GM19043 (cell line): ENCODE data around the gene CORIN.

Source experiments
- ATAC-seq: cut with Tn5 transposase; IDR thresholded peaks from one replicate; pipeline ENCODE4 v1.9.1; 2021; ENCODE audit warnings: low read depth; ENCODE audit not compliant: unreplicated experiment

The CORIN gene, protein sequence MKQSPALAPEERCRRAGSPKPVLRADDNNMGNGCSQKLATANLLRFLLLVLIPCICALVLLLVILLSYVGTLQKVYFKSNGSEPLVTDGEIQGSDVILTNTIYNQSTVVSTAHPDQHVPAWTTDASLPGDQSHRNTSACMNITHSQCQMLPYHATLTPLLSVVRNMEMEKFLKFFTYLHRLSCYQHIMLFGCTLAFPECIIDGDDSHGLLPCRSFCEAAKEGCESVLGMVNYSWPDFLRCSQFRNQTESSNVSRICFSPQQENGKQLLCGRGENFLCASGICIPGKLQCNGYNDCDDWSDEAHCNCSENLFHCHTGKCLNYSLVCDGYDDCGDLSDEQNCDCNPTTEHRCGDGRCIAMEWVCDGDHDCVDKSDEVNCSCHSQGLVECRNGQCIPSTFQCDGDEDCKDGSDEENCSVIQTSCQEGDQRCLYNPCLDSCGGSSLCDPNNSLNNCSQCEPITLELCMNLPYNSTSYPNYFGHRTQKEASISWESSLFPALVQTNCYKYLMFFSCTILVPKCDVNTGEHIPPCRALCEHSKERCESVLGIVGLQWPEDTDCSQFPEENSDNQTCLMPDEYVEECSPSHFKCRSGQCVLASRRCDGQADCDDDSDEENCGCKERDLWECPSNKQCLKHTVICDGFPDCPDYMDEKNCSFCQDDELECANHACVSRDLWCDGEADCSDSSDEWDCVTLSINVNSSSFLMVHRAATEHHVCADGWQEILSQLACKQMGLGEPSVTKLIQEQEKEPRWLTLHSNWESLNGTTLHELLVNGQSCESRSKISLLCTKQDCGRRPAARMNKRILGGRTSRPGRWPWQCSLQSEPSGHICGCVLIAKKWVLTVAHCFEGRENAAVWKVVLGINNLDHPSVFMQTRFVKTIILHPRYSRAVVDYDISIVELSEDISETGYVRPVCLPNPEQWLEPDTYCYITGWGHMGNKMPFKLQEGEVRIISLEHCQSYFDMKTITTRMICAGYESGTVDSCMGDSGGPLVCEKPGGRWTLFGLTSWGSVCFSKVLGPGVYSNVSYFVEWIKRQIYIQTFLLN

DNA sequence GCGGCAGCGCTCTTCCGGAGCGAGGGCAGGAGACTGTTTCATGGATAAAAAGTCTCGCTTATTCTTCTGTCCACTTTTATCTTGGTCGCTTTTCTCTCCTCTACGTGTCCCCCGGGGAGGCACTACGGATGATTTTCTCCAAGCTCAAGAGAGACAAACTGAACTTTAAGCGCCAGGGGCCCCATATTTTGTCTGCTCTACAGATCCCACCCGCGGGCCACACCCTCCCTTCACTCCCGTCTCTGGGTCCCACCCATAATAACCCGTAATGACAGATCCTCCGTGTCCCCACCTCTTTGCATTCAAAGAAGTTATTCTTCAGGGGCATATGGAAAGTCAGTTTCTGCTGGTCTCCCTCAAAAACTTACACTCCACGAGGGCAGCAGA, at the start of gene CORIN:
Gene CORIN (minus strand): TSS at position 160 of the 387 bp plus-strand sequence. CDS start 118 bp downstream, at position 42.
- no peak for ATAC-seq

DNA sequence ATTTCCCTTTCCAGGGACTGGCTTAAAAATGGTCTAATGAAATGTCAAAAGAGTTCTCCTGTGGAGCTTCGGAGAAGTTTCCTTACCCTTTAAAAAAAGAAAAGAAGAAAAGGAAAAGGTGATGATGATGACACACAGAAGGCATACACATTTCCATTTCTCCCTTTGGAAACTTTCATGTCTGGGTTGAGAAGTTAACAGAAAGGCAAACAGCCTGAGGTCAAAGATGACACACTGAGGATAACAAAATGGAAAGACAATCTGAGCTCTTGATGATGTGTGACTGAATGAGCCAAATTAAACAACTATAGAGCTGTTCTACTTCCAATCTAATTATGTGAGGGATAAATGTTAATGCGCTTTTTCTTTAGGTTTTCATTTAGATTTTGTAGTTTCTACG, 44.4 kb upstream of the CORIN start:
- no peak for ATAC-seq

DNA sequence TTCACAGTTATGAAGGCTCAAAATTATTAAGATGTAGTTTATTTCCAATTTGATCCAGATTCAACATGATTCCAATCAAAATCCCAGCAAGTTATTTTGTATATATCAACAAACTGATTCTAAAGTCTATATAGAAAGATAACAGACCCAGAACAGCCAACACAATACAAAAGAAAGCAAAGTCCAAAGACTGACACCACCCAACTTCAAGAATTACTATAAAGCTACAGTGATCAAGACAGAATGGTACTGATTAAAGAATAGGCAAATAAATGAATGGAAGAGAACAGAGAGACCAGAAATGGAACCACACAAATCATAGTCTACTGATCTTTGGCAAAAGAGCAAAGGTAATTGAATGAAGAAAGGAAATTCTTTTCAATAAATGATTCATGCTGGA, 41.6 kb upstream of the CORIN start:
- no peak for ATAC-seq

DNA sequence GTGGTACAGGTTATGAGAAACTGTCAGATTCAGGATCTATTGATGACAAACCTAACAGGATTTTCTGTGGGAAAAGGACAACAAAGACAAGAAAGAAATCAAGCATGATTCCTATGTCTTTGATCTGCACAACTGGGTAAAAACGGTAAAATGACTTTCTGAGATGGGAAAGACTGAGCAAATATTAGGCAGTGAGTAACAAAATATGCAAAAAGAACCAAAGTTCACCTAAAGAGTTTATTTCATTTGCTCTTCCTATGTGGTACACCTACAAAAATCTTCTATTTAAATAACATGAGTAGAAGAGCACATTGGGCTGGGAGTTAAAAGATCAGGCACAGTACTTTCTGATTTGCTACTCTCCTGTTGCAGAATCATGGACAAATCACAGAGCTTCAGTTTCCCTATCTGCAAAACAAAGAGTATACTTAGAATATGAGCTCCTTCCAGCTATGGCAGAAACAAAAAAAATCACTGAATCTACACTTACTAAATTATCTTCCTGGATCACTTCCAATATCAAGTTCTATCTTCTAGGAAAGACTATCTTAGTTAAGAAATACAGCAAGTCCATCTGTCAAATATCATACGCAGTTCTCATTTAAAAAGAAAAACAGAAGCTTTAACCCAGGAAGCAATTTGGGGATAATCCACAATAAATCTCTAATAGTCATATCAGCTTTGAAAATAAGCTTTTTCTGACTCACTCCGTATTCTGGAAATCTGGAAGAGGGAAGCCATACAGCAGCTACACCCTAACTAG, 39.1 kb upstream of the CORIN start:
- ATAC-seq: no peak

DNA sequence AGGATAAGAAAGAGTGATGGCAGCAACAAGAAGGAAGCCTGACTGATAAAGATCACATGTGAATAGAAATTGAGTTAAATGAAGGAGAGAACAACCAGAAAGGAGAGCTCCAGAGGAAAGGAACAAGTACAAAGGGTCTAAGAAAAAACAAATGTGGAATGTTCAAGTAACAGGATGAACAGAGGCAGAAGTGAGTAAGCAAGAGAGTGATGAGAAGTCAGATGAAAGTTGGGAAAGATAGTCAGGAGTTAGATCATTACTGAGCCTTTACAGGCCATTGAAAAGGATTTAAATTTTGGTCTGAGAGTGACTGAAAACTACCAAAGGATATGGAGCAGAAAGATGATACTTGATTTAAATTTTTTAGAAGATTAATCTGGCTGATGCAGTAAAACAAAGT, 38.4 kb upstream of the CORIN start:
- no peak for ATAC-seq

DNA sequence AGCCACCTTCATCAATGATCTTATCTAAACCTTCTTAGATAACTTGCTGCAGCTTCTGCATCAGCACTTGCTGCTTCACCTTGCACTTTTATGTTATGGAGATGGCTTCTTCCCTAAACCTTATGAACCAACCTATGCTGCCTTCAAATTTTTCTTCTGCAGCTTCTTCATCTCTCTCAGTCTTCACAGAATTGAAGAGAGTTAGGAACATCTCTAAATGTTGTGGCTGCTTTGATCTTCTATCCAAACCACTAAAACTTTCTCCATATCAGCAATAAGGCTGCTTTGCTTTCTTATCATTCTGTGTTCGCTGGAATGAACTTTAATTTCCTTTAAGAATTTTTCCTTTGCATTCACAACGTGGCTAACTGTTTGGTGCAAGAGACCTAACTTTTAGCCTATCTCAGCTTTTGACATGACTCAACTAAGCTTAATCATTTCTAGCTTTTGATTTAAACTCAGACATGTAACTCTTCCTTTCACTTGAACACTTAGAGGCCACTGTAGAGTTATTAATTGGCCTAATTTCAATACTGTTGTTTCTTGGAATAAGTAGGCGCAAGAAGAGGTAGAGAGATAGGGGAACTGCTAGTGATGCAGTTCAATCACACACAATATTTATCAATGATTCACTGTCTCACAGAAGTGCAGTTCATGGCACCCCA, 36.1 kb upstream of the CORIN start:
- no peak for ATAC-seq

DNA sequence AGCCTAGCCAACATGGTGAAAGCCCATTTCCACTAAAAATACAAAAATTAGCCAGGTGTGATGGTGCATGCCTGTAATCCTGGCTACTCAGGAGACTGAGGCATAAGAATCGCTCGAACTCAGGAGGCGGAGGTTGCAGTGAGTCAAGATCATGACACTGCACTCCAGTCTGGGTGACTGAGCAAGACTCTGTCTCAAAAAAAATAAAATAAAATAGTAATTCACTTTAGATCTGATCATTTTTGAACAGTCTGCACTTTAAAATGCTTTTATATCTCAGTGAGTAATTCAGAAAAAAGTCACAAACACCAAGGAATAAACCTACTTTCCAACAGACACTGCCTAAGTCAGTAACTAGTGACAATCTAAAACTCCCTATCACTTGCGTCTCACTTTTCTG, 25.6 kb upstream of the CORIN start:
- no peak for ATAC-seq

DNA sequence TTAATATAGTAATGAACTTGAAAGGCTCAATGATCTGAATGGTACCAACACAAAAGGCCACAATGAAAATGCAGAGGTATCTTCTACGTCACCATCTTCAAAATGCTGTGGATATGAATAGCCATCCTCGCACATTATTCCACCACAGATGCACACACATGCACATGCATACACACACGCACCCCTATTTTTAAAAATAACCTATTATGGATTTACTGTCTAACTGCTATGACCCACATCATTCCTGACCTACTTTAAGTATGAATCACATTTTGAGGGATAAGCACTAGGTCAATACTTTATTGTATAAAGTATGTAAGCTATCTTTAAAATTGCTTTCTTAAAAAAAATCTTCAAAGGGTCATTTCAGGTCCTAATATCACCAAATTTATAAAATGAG, 24.4 kb upstream of the CORIN start:
- no peak for ATAC-seq

DNA sequence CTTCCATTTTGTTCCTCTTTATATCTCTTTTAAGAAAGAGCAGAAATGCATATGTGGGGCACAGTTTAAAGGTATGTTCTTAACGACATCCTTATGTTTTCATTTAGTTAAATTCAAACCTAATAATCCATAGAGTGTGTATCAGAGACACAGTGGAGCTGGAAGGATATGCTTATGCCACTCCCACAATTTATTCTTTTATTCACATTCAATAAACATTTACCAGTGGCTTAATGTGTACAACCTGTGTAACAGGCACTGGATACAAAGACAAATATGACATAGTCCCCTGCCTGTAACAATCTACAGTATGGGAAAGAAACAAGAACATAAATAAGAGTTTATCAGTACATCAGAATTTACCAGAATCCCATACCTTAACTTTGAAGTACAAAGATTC, 22.4 kb upstream of the CORIN start:
- ATAC-seq: no peak

DNA sequence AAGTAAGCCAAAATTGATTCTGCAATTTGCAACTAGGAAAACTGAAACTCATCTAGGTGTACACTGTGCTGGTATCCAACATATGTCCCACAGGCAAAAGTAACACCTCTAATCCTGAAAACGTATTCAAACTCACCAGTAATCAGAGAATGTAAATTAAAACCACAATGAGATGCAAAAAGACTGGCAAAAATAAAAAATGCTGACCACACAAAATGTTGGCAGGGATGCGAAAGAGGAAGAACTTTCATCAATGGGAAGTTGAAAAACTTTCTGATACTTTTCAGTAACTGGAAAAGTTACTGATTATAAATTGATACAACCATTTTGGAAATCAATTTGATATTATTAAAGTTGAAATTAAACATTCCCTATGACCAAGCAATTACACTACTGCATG, 20.1 kb upstream of the CORIN start:
- ATAC-seq: no peak

DNA sequence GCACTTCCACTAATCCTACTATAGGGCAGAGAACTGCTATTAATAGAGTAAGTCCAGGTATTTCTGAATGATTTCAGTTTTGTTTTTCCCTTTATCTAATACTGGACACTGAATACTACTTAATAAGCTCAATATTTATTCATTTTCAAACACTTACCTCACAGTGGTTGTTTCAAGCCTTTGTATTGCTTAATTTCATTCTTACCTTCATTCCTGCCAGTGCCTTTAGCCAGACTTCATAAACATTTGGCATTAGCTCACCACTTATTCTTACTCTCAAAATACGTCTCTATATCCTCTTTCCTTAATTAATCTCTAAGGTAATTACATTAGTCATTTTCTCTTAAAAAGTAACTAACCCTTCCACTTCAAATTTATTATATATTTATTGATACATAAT, 18.8 kb upstream of the CORIN start:
- no peak for ATAC-seq

DNA sequence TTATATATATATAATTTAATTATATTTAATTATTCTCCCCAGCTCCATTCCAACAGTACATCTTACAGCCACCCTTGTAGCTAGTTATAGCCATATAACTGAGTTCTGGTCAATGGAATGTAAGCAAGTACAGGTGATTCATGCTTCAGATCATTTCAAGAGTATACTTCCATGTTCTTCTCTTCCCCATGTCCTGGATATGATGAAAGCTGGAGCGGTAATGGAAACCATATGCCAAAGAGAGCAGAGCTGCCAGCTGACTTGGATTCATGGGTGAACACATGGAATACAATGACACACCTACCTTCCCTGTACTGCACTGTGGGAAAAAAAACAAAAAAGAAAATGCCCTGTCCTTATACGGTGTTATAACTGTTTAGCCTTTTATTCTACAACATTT, 17.5 kb upstream of the CORIN start:
- ATAC-seq: no peak

DNA sequence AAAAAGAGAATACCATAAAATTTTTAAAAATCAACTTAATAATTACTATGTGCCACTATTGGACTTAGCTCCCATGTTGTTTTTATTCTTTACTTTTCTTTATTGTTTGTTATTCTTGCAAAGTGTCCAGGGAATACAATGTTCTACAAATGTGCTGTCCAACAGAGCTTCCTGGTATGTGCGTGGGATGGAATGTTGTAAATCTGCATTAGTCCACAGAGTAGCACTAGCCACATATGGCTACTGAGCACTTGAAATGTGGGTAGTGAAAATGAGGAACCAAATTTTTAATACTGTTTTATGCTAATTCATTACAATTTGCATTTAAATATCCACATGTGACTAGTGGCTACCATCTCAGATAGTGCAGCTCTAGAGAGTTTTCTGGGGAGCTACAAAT, 14.3 kb upstream of the CORIN start:
- ATAC-seq: no peak

DNA sequence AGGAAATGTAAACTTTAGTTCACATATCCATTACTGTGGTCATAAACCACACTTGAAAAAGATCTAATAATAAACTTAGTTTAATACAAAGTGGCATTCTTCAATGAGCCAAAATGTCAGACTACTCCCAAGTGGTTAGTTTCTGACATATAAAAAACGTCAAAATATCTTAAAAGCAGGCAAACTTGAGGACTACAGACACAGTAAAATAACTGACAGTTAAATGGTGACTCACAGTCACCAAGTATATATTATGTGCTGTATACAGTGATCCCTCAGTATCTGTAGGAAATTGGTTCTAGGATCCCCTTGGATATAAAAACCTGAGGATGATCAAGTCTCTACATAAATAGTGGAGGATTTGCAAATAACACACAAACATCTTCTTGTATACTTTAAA, 11.6 kb upstream of the CORIN start:
- no peak for ATAC-seq

DNA sequence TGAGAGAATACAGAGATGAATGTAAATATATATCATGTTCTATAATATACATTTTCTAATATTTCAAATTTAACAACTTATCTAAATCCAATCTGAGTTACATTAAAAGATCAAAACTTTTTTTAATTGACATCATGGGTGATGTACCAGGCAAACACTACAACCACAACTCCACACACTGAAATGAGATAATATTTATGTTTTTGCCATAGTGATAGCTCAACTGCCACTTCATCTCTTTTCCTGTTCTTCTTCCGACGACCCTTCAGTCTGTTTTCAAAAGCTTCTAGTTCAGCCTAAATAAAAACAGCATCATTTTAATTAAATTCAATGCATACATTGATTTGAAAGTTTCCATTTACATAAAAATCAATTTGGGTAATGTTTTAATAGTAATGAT, 10.2 kb upstream of the CORIN start:
- no peak for ATAC-seq

DNA sequence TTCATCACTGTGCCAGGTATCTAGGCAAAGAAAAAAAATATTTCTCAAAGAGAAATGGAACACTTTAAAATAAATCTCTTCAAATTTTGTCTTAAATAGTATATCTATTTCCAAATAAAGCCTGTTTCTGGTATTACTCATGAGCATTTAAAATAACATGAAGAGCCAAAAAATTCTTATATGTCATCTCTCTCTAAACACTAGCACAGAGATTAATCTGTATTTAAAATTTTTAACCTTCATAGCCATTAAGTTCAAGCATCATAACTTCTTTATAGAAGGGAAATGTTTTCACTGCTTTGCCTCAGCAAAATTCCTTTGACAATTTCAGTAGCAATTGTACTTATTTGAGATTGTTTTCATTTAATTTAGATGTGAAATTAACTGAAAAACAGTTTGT, 5.1 kb upstream of the CORIN start:
- ATAC-seq: no peak

DNA sequence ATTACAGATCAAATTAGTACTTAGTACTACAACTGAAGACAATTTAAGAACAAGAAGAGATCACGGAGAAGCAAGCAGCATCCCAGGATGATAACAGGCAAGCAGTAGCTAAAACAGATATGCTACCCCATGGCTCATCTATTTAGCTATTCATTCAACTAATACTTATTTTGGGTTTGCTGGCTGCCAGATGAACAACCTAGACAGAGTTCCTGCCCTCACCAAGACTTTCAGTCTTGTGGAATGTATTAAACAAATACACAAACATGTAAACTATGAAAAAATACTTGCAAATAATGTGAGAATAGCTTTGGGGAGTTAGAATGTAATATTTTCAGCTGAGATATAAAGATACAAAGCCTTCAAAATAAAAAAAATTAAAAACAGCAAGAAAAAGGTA, 2.4 kb upstream of the CORIN start:
- no peak for ATAC-seq

DNA sequence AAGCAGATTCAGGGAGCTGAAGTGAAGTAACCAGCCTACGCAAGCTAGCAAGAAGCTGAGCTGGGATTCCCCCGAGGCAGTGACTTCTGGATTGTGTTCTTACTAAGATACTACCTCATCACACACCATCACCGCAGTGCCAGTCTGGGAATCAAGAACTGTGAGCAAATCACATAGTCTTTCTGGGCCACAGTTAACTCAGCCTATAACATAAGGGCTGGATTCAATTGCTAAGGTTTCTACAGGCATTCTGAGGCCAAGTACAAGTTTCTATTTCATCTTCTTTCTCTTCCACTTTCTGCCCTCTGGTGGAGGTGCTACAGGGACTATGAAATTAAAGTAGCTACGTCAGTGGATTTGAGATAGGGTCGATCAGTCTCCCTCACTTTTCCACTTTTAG, 1.4 kb upstream of the CORIN start:
- peak; percentile 45 for ATAC-seq

DNA sequence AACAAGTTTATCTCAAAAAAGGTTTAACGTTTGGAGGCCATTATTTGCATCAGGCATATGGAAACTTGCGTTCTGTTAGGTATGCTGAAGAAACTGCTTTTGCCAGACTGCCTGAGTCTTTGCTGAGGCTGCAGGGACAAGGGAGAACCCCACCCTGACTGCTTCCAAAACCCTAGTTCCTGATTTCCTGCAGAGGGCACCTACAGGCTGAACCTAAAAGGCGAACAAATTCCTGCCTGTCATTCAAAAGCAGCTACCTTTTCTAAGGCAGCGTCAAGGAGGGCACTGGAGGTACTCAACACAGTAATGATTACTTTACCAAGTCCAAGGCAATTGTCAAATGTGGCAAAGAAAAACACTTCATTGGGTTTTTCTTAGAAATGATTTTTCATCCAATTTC, 578 bp upstream of the CORIN start:
- ATAC-seq: no peak
